GM18505 (cell line): ENCODE measurements around the gene STX16.
"Not testable (repeated sequence)": the region's sequence is repeated elsewhere in the genome, so short reads cannot be mapped to it uniquely, and the experiment has no call there.

Experiments
- ATAC-seq: cut with Tn5 transposase; IDR thresholded peaks from one replicate; pipeline ENCODE4 v1.9.1; 2021; ENCODE audit not compliant: unreplicated experiment
- POLR2A ChIP-seq: IDR thresholded peaks from 4 replicates; pipeline ENCODE4 v1.6.1; 2011; ENCODE audit warnings: borderline replicate concordance; ENCODE audit not compliant: insufficient read depth, insufficient read length; ENCODE audit errors: extremely low read depth

The STX16 gene

DNA sequence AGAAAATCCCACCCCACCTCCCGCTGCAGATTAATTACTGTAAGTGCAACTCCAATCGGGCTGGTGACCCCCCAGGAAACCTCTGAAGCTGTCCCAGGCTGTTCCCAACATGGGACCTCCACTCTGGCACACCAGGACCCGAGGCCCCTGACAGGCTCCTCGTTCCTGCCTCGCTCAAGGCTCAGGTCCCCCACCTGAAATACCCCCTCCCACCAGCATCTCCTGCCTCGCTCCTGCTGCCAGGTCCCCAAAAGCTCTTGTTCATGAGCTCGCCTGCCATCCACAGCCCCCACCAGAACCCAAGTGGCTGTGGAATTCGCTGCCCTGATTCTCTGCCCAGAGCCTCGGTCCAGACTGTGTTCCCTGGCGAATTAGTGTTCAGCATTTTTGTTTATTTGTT lies 67.6 kb downstream of the STX16 start:
- no peak for ATAC-seq
- no peak for TF ChIP-seq POLR2A

DNA sequence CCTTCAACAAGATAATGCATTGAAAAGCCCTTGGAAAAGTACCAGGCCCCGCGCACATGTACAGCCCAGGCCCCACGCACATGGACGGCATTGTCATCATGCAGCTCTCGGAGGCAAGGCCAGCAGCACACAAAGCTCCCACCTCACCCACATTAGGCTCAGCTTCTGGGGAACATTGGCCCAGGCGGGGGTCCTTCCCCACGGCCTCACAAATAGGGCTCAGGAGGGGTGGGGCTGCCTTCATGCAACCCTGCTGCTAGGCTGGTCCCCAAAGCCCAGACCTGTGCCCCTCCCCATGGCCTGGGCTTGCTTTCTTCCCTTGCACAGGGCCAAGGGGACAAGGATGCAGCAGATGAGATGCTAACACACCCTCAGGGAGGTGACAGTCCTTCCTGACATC lies 68.2 kb downstream of the STX16 start:
- ATAC-seq = no peak
- TF ChIP-seq POLR2A = no peak

DNA sequence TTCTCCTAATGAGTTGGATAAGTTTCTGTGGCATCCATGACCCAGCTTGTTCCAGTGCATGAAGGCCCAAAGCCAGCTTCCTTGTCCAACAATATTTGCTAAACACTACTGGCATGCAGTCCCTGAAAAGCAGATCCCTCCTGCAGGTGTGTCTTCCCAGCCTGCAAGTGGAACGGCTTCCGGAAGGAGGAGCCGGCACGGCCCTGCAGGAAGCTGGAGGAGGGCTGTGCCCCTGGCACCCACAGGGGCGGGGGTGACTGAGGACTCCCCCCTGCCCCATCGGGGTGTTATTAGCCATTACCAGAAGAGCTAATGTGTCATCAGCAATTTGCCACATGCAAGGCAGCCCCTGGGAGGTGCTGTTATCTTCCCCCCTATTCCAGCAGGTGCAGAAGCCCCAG lies 68.9 kb downstream of the STX16 start:
- ATAC-seq = no peak
- TF ChIP-seq POLR2A = no peak

DNA sequence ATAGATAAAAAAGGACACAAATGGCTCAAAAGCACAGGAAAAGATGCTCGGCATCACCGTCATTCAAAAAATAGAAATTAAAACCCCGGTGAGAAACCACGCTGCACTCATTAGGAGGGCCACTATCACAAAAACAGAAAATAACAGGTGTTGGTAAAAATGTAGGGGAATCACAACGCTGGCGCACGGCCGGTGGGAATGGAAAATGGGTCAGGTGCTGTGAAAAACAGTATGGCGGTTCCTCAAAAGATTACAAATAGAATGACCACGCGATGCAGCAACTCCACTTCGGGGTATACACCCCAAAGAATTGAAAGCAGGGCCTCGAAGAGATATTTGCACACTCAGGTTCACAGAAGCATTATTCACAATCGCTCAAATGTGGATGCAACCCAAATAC lies 69.8 kb downstream of the STX16 start:
- ATAC-seq = no peak
- TF ChIP-seq POLR2A = no peak

DNA sequence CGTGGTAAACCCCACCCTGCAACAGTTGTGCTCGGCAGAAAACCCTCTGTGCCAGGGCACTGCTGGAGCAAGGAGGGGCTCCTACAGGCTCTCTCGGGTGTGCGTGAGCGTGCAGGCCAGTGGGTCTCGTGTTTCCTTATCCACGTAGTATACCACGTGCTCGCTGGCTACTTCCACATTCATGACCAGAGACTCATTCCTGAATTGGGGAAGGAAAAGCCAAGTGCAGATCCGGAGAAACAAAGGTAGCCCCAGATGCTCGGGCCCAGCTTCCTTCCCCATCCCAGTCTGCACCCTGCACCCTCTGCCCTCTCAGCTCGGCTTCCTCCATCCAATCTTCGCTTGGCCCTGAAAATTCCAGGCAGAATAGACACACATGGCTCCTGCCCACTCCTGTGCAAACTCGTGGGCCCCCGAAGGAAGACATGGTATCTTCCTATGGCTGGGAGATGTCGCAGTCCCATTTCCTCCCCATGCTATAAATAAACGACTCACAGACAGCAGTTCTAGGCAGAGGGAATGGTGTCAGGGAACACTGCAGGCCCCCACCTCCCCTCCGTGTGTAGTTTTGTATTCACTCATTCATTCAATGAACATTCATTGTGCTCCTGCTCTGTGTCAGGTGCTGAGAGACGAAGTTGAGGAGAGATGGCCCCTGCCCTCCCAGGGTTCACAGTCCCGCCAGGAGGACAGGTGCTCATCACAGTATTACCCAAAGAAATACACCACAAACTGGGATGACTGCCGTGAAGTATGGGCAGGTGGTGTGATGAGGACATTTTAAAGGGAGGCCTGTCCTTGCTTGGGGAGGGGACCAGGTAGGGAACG lies 71.1 kb downstream of the STX16 start:
- no peak for ATAC-seq
- TF ChIP-seq POLR2A = no peak

DNA sequence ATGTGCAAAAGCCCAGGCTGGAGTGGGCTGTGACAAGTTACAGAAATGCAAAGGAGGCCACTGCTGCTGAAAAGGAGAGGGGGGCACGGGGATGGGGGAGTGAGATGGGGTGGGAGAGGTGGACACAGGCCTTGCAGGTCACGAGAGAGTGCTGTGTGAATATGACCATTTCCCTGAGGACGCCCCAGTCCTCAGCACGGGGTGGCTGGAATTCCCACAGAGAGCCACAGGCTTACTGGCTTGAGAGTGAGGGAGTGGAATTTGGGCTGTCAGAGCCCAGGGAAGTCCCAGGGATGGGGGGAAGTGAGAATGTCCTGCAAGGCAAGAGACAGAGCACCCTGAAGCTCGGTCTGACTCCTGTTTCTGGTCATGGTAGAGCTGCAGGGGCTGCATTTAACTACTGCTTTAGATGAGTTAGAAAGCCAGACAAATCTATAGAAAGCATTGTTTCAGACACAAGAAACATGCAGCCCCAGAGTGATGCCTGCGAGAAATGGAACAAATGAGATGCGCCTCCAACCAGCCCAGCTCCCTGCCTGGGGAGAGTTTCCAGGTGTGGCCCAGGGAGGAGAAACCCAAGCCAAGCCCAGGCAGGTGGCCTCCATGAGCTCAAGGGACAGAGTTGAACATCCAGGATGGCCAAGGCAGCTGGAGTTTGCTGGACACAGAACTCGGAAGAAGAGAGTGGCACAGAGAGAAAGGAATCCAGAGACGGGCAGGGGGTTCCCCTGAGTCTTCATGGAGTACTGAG lies 72.0 kb downstream of the STX16 start:
- no peak for ATAC-seq
- TF ChIP-seq POLR2A = no peak

DNA sequence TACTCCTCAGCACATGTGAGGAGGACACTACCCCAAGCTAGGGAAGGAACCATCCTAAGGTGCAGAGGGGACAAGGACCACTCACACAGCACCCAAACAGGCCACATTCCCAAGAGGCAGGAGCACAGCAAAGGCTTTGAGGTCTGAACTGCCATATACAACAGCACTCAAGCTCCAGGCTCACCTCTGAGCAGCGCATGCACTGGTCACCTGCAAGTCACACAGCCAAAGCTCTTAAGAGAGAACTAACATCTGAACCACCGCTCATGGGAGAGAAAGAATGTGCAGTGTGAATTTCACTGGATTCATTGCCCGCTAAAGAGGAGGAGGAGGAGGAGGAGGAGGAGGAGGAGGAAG lies 72.5 kb downstream of the STX16 start:
- no peak for TF ChIP-seq POLR2A
- ATAC-seq = no peak

DNA sequence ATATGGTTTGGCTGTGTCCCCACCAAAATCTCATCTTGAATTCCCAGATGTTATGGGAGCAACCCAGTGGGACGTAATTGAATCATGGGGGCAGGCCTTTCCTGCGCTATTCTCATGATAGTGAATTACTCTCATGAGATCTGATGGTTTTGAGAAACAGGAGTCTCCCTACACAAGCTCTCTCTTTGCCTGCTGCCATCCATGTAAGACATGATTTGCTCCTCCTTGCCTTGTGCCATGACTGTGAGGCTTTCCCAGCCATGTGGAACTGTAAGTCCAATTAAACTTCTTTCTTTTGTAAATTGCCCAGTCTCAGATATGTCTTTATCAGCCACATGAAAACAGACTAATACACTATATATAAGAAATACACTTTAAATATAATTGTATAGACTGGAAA lies 75.1 kb downstream of the STX16 start:
- not testable (repeated sequence) for ATAC-seq
